Stimulated activated CD8-positive, alpha-beta memory T cell treated with anti-CD3 and anti-CD28 coated beads, Interleukin-15, amount 100 ng/mL, for 24 hours (primary cell): ENCODE results near the gene DNER.

ENCODE experiments used
- DNase-seq: peaks from one replicate; pipeline ENCODE4 v3.0.0-alpha.2; 2020; ENCODE audit warnings: low read depth

Gene DNER

DNA sequence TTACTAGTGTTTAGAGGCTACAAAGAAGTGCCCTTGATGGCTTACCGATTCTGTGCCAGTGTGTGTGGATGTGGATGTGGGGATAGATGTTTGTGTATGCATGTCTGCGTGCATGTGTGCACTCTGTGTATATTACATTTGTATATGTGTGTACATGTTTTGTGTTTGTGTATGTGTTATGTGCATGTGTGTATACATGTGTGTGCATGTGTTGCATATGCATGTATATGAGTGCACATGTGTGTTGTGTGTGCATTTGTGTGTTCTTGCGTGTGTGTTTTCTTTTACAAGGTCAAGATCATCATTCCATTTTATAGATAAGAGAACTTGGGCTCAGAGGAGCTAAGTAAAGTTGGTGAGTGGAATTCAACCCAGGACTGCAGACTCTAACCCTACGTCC, 226.1 kb downstream of the DNER start:
- no peak for DNase-seq

DNA sequence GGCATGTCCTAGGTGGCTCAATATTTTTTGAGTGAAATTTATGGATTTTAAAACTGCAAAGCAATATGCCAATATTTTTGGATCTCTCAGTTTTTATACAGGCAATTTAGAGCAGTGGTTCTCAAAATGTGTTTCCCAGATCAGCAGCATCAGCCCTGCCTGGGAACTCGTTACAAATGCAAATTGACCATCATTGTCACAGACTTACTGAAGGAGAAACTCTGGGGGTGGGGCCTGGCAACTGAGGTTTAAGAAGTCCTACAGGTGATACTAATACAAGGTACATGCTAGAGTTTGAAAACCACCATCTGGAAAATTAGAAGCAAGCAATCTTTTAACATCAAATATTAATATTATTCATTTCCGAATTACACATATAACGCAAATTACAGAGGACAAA, 227.7 kb downstream of the DNER start:
- DNase-seq, result no peak

DNA sequence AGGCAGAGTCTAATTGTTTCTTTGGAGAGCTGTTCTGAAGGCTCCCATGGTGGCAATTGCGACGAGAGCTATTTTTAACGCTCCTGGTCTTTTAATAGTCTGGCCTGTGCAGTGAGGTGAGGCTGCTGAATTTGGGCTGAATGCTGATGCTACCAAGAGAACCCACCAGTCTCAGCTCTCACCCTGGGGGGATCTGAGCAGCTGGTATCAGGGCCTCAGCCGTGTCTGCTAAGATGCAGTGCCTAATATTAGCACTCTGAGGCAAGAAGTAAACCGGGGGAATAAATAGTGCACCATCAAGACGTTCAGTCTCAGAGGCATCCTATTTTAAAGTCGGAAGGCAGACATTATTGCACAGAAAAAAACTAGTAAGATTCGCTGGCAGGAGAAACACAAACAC, 228.5 kb downstream of the DNER start:
- no peak for DNase-seq

DNA sequence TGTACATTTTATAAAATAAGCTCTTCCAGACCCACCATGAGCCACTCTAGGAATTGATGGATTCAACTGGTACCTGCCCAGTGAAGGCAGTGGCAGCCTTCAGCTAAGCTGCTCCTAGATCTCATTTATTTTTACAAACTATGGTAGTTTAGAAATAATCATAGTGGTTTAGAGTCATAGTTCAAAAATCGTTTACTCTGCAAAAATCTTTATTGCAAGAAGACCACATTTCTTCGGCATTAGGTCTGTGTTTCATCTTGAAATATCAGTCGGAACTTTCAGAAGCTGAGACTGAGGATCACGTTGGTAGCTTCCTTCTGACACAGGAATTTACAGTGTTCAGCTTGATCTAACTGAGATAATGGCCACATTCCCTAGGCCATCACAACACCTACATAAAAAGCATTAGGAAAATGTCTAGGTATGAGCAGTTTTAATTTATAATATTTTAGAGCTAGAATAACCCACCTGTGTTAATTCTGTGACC, 237.0 kb downstream of the DNER start:
- DNase-seq, result no peak

DNA sequence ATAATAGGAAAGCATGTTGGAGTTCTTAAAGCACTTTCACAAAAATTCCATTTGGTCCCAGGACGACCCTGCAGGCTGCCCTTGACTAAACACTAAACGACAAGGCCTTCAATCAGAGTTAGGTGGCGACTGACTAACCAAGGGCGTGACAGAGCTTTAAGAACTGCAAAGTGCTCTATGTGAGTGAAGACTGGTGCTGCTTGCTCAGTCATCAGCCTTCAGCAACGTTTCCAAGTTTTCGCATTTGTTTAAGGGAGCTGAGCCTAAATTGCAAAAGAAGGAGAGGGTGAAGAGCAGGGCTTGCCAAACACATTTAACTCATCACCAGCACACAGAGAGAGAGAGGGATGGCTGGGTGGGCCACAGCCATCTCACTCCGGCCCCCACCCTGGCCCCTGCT, 238.6 kb downstream of the DNER start:
- DNase-seq, result no peak

DNA sequence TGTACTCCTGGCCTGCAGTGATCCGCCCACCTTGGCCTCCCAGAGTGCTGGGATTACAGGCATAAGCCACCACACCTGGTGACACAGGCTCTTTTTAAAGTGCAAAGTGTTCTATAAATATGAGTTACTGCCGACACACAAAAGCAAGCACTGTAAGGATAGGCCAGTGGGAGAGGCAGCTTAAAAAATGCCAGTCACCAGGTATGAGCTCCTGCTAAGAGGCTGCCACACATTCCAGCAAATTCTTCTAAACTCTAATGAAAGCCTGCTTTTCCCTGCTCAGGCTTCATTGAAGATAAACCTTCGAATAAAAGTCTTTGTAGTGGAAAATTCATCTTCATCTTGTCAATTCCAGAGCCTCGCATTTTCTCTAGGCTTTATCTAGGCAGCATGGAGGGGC, 240.2 kb downstream of the DNER start:
- DNase-seq, result no peak

DNA sequence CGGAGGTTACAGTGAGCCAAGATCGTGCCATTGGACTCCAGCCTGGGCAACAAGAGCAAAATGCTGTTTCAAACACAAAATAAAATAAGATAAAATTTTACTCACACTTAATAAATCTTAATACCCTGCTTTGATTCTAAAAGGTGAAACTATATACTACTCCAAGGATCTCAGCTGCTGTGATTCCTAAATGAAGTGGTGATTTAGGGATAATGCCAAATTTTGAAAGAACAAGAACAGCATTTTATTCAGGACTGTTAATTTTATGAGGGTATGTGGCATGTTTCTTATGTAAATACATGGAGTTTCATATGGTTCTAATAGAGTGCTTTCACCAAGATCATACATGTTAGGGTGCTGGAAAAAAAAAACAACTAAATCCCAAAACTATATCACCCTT, 243.6 kb downstream of the DNER start:
- DNase-seq, result no peak

DNA sequence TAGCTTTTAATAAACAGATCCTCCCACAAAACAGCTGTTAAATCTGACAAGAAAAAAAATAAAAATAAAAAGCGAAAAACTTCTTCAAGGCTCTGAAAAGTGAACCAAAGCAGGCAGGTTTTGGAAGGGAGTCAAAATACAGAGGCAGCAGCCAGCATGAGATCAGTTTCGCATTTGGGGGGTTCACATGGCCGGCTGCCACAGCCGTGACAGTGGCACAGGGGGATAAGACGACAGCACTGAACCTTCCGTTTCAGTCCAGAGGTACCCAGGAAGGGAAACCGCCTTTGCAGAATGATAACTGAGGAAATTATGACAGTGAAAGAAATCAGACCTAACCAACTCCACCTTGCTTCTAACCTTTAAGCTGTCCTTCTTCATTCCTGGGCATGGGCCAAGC, 246.6 kb downstream of the DNER start:
- no peak for DNase-seq

DNA sequence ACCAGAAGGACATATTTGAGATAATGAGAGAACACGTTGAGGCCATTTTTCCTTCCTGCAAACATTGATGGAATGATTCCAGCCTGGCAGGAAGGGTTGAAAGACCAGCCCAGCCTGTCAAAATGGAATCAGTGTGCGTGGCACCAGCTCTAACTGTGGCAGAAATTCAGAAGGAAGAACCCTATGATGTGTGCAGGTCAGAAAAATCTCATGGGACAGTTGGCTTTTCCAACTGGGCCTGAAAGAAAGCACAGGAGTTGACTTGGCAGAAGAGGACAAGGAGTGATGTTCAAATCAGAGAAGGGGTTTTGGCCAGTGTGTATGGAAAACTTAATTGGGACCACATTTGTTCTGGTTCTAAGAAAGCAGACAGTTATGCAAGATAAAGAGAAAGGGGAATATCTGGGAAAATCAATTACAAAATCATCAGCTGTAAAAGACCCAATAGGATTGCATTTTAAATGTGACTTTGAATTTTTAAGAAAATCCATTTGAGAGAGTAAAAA, 250.5 kb downstream of the DNER start:
- DNase-seq, result no peak

DNA sequence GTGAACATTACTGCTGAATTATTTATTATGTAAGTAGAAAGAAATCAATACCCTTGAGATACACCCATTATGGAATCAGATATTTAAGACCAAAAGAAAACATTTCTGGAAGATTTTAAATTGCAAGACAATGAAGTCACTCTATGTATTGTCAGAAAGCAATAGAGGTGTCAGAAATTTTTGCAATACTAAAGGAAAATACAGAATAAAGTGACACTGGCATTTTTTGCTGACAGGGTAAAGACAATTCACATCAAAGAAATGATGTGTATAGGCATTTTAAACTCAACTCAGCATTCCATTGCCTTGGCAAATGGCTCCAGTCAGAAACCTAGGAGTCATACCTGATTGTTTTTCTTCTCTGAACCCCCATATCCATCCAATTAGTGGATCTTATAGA, 252.2 kb downstream of the DNER start:
- no peak for DNase-seq

DNA sequence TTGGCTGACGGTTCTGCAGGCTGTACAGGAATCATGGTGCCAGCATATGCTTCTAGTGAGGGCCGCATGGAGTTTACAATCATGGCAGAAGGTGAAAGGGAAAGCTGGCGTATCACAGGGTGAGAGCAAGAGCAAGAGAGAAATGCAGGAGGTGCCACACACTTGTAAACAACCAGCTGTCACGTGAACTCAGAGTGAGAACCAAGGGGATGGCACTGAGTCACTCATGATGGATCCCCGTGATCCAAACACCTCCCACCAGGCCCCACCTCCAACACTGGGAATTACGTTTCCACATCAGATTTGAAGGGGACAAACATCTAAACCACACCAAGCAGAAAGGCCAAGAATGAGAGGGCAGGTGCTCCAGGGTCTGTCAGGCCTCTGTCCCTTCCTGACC, 258.3 kb downstream of the DNER start:
- no peak for DNase-seq

DNA sequence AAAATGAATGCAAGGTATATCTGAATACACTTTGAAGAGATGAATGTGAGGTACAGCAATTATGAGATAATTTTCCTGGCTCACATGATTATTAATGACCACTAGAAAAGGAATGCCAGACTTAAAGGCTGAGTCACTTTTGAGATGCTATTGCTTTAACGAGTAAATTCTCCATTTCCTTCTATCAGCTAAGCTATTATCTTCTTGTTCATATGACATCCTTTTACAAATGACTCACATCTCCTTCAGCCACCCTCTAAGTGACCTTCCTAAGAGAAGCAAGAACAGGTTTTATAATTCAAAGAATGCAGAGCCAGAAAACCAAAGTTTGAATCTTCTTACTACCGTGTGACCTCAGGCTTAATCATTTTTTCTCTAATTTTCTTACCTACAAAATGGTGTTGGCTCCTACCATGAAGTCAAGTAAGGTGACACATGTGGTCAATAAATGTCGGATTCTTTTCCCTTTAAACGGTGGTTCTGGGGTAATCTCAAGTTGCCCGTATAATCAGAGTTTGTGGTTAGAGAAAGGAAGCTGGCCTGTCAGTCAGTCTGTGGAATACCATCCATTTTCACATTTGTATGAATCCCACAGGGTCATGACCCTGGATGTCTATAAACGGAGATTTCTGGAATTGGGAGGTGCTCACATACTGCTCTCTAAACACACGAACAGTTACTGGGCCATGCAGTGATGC, 259.3 kb downstream of the DNER start:
- no peak for DNase-seq

DNA sequence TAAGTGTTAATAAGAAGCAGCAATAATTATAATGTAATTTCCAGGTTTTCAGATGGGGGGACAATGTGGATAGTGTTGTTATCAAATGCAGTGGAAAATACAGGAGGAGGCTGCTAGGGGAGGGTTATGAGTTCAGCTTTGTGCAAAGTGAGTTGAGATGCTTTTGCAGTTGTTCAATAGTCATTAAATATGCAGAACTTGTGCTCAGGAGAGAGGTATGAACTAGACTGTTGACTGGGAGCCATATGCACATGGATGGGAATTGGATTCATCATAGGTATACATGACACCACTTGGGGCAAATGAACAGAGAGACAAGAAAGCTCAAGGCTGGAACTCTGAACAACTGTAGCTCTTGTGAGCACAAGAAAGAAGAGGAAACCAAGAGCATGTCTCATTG, 261.1 kb downstream of the DNER start:
- DNase-seq, result no peak

DNA sequence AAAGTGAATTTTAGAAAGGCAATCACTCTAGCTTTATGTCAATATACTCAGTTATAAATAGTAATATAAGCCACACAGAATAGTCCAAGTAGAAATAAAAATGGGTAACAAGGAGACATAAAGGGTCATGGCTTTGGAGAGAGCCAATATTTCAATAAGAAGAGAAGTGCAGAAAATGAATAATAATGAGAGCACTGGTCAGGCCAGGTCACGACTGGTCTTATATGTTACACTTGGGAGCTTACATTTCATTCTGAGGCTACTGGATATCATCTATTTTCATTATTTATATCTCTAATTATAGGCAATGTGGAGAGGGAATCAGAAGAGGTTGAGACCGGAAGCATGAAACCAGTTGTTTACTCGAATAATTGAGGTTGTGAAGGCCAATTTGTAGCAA, 262.5 kb downstream of the DNER start:
- DNase-seq, result no peak

DNA sequence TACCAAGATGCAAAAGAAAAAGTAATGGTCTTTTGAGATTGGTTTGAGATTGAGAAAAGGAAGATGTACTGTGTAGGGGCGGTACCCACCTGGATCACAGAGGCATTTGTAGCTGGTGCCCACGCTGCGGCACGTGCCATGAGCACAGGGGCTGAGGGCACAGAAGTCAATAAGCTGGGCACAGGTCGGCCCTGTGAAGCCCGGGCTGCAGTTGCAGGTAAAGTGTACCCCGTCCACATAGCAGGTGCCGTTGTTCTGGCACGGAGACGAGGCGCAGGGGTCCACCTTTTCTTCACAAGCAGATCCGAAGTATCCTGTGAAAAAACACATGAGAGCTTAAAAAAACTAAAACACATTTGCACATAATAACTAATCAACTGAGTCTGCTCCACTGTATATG, 267.1 kb downstream of the DNER start:
- no peak for DNase-seq

DNA sequence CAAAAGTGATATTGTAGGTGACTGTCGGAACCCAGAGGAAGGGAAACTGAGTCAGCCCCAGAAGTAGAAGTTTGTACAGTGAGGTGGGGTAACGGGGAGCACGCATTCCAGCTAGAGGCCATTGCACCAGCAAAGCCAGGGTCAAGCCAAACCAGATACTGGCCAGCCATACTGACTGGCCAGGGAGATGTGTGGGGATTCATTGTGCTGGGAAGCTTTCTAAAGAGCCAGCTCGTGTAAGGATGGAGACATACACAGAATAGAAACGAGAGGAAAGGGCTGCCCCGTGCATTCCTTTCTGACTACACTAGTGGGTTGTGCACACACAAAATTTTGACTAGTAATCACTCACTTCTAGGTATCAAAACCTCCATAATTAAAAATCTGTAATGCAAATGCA, 268.0 kb downstream of the DNER start:
- no peak for DNase-seq

DNA sequence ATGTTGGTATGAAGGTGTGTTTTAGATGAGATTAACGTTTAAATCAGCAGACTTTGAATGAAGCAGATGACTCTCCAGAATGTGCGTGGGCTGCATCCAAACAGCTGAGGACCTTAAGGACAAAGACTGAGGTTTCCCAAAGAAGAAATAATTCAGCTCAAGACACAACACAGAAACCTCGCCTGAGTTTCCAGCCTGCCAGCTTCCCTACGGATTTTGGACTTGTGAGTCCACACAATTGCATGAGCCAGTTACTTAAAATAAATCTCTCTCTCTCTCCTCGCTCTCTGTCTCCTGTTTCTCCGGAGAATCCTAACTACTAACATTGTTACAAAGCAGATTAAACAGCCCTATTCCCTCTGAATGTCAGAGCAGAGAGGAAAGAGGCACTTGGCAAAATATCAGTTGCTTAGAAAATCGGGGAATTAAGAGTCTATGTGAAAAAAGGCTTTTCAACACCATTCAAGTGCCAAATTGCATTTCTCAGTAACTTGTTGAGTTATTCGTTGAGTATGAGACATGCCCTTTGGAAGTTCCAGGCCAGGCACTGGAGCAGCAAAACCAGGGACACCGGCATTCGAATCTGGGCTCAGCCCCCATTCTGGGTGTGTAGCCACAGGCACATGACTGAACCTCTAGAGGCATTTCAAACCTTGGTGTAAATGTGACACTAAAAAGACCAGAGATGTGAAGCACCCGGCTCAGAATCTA, 268.7 kb downstream of the DNER start:
- no peak for DNase-seq

DNA sequence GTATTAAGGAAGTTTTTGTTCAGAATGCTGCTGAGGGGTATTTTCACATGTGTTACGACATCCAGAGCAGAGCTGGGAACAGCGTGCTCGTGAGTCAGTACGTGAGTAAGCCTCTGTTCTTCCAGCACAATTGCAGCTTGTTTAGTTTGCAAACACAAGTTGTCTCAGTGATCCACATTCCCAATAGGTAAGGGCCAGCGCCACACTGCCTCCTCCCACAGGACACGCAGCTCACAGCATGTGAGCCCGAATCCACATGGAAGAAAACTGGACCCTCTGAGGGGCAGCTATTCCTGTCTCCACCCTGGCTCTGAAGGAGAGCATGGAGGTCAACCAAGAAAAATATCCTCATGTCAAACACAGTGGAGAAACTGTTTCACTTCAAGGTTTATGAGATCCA, 269.3 kb downstream of the DNER start:
- no peak for DNase-seq

DNA sequence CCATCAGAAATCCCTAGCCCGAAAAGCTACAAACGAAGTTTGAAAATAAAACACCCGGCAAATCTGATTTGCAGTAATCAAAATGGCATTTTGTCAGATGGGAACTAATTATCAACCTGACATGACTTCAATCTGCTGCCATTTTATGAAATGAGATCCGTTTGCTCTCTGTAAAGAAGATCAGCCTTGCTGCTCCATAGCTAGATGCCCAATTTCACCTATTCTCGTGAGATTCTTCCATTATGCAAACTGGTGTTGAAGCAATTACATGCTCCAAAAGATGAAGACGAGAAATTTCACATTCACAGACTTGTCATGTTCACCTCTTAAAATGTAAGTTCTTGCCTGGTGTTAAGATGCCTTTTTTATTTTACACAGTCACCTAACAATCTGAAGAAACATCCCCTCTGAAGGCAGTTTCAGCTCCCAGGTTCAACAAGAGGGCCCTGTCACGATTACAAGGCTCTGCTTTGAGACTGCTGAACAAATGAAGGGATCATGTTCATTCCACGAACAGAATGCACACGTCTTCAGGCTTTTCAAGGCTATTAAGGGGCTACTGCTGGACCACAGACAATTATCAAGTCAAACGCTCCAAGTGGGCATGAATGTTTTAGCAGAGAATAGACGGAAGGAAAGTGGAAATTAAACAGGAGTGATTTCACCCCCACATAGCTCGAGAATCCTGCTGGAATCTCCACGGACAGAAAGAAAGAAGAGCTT, 270.6 kb downstream of the DNER start:
- DNase-seq, result no peak

DNA sequence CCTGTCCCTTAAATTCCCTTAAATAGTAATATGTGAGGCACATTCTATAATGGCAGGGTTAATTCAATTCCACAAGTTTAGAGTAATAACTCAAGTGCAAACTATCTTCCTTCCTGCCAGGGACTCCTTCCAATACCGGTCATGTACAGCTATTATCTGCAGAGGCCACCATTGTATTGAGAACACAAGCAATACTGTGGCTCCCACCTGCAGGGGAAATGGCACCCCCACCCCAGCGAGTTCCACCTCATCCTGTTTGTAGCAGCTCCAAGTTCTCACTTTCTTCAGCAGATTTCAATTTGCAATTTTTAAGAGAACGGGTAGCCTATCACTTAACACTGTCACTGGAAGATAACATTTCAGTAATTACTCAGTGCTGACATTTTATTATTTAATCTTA, 271.2 kb downstream of the DNER start:
- no peak for DNase-seq

DNA sequence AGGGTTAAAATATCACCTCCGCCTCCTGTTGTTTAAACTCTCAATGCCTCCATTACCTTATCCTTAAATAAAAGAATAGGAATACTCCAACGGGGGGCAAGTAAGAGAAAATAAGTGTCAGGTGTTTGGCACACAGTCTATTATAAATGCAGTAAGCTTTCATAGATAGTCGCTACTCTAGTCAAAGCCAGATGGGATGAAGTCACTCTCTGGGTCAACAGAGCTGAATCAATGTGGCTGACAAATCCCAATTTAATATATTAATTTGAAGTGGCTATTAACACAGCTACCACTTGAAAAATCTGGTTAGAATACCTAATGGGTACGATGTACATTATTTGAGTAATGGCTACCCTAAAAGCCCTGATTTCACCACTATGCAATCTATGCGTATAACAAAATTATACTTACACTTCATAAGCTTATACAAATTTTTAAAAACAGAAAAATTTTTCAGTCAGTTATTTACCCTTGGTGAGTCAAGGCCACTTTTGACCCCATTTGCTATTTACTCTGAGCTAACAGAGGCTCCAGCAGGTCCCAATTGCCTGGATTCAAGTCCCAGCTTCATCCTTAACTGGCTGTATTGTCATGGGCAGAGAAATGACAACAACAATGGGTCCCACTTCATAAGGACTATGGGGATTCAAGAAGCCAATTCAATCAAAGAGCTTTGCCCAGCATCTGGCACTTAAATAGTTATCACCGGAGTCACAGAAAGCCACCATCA, 275.8 kb downstream of the DNER start:
- DNase-seq, result no peak

DNA sequence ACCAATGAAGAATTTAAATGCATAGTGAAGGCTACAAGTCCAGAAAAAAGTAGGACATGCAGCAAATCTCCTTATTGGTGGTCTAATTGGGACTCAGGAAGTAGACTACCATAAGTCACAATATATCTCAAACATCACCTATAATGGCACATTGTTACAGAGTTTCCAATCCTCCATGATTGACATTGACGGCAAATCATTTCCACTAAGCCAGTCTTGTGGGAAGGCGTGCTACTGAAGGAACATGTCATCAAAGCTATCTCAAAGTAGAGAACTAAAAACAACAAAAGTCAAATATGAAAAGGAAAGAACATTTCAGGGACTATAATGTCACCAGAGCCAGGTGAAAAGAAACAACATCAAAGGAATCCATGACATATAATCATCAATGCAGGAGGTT, 276.9 kb downstream of the DNER start:
- DNase-seq, result no peak
